ENCODE results near the gene FYCO1.

The FYCO1 gene

GRCh38 chr3:45980229-45980813 is 15.3 kb downstream of the FYCO1 start:
- Mint-ChIP-seq H3K4me1 (peaks cover 60% of the 10 kb centered on the region), H3K4me3 (peak overlapping the region; percentile 33), H3K36me3 (peaks cover 39% of the 10 kb centered on the region), H3K27me3 (no peaks in the 10 kb centered on the region), H3K9me3 (no peaks in the 10 kb centered on the region), H3K27ac (peak overlapping the region; percentile 41)

- Mint-ChIP-seq H3K9me3 (no peaks in the 10 kb centered on the region), H3K27me3 (no peaks in the 10 kb centered on the region), H3K4me1 (peaks cover 63% of the 10 kb centered on the region), H3K4me3 (no peak overlapping the region), H3K27ac (no peak overlapping the region), H3K36me3 (peaks cover 41% of the 10 kb centered on the region)
These were observed 16.2 kb downstream of the FYCO1 start for GRCh38 chr3:45979378-45979777.

GRCh38 chr3:45978006-45978761 is 17.4 kb downstream of the FYCO1 start:
- H3K9me3 Mint-ChIP-seq: no peaks in the 10 kb centered on the region
- peak overlapping the region; percentile 96 for H3K27ac Mint-ChIP-seq
- H3K36me3 Mint-ChIP-seq: peaks cover 37% of the 10 kb centered on the region
- H3K4me1 Mint-ChIP-seq: peaks cover 63% of the 10 kb centered on the region
- peak overlapping the region; percentile 70 for H3K4me3 Mint-ChIP-seq
- no peaks in the 10 kb centered on the region for H3K27me3 Mint-ChIP-seq

GRCh38 chr3:45976191-45977091 is 19.2 kb downstream of the FYCO1 start:
- peaks cover 61% of the 10 kb centered on the region for H3K4me1 Mint-ChIP-seq
- no peak overlapping the region for H3K27ac Mint-ChIP-seq
- no peaks in the 10 kb centered on the region for H3K9me3 Mint-ChIP-seq
- peak overlapping the region; percentile 57 for H3K4me3 Mint-ChIP-seq
- no peaks in the 10 kb centered on the region for H3K27me3 Mint-ChIP-seq
- H3K36me3 Mint-ChIP-seq: peaks cover 40% of the 10 kb centered on the region

GRCh38 chr3:45975686-45976085 is 19.9 kb downstream of the FYCO1 start:
- Mint-ChIP-seq H3K27ac (no peak overlapping the region), H3K4me1 (peaks cover 53% of the 10 kb centered on the region)

GRCh38 chr3:45974686-45975085 is 20.9 kb downstream of the FYCO1 start:
- Mint-ChIP-seq H3K36me3 (peaks cover 35% of the 10 kb centered on the region), H3K9me3 (no peaks in the 10 kb centered on the region), H3K4me1 (peaks cover 43% of the 10 kb centered on the region), H3K27ac (no peak overlapping the region), H3K4me3 (no peak overlapping the region), H3K27me3 (no peaks in the 10 kb centered on the region)

More at GRCh38 chr3:45975686-45976085, 19.9 kb downstream of the FYCO1 start:
- no peaks in the 10 kb centered on the region for H3K9me3 Mint-ChIP-seq
- H3K36me3 Mint-ChIP-seq: peaks cover 39% of the 10 kb centered on the region
- no peaks in the 10 kb centered on the region for H3K27me3 Mint-ChIP-seq
- H3K4me3 Mint-ChIP-seq: peak overlapping the region; percentile 24

- Mint-ChIP-seq H3K36me3 (peaks cover 32% of the 10 kb centered on the region), H3K27me3 (no peaks in the 10 kb centered on the region), H3K4me1 (peaks cover 25% of the 10 kb centered on the region), H3K9me3 (no peaks in the 10 kb centered on the region), H3K4me3 (no peak overlapping the region), H3K27ac (no peak overlapping the region)
These were observed 22.9 kb downstream of the FYCO1 start for GRCh38 chr3:45972534-45973402.

- no peak overlapping the region for H3K27ac Mint-ChIP-seq
- no peaks in the 10 kb centered on the region for H3K27me3 Mint-ChIP-seq
- H3K4me1 Mint-ChIP-seq: peaks cover 8% of the 10 kb centered on the region
- no peak overlapping the region for H3K4me3 Mint-ChIP-seq
- H3K36me3 Mint-ChIP-seq: peaks cover 26% of the 10 kb centered on the region
- H3K9me3 Mint-ChIP-seq: no peaks in the 10 kb centered on the region
These were observed 25.7 kb downstream of the FYCO1 start for GRCh38 chr3:45969953-45970352.

- H3K9me3 Mint-ChIP-seq: no peaks in the 10 kb centered on the region
- peaks cover 26% of the 10 kb centered on the region for H3K36me3 Mint-ChIP-seq
- peaks cover 8% of the 10 kb centered on the region for H3K4me1 Mint-ChIP-seq
These were observed 26.5 kb downstream of the FYCO1 start for GRCh38 chr3:45969116-45969515.

GRCh38 chr3:45968706-45969105 is 26.9 kb downstream of the FYCO1 start:
- H3K4me3 Mint-ChIP-seq: no peak overlapping the region
- no peaks in the 10 kb centered on the region for H3K27me3 Mint-ChIP-seq
- no peaks in the 10 kb centered on the region for H3K9me3 Mint-ChIP-seq
- peaks cover 8% of the 10 kb centered on the region for H3K4me1 Mint-ChIP-seq
- H3K36me3 Mint-ChIP-seq: peaks cover 27% of the 10 kb centered on the region
- H3K27ac Mint-ChIP-seq: no peak overlapping the region

More at GRCh38 chr3:45969116-45969515, 26.5 kb downstream of the FYCO1 start:
- Mint-ChIP-seq H3K27me3 (no peaks in the 10 kb centered on the region), H3K27ac (no peak overlapping the region), H3K4me3 (no peak overlapping the region)

GRCh38 chr3:45968149-45968548 is 27.5 kb downstream of the FYCO1 start:
- Mint-ChIP-seq H3K4me3 (no peak overlapping the region), H3K9me3 (no peaks in the 10 kb centered on the region), H3K27me3 (no peaks in the 10 kb centered on the region), H3K4me1 (peaks cover 8% of the 10 kb centered on the region), H3K36me3 (peaks cover 29% of the 10 kb centered on the region), H3K27ac (no peak overlapping the region)

- no peaks in the 10 kb centered on the region for H3K9me3 Mint-ChIP-seq
- H3K27ac Mint-ChIP-seq: no peak overlapping the region
- H3K36me3 Mint-ChIP-seq: peaks cover 31% of the 10 kb centered on the region
- no peaks in the 10 kb centered on the region for H3K27me3 Mint-ChIP-seq
- H3K4me1 Mint-ChIP-seq: peaks cover 8% of the 10 kb centered on the region
- H3K4me3 Mint-ChIP-seq: no peak overlapping the region
These were observed 27.9 kb downstream of the FYCO1 start for GRCh38 chr3:45967724-45968123.

- H3K27ac Mint-ChIP-seq: no peak overlapping the region
These were observed 28.5 kb downstream of the FYCO1 start for GRCh38 chr3:45966950-45967640.

GRCh38 chr3:45966371-45966791 is 29.2 kb downstream of the FYCO1 start:
- Mint-ChIP-seq H3K4me1 (peaks cover 17% of the 10 kb centered on the region), H3K36me3 (peaks cover 32% of the 10 kb centered on the region), H3K27ac (no peak overlapping the region), H3K27me3 (no peaks in the 10 kb centered on the region), H3K4me3 (no peak overlapping the region), H3K9me3 (no peaks in the 10 kb centered on the region)

More at GRCh38 chr3:45966950-45967640, 28.5 kb downstream of the FYCO1 start:
- H3K36me3 Mint-ChIP-seq: peaks cover 33% of the 10 kb centered on the region
- peaks cover 11% of the 10 kb centered on the region for H3K4me1 Mint-ChIP-seq
- H3K27me3 Mint-ChIP-seq: no peaks in the 10 kb centered on the region
- no peaks in the 10 kb centered on the region for H3K9me3 Mint-ChIP-seq
- no peak overlapping the region for H3K4me3 Mint-ChIP-seq
